GM06990 (cell line): ENCODE measurements around the gene SF3A1.

Source experiments
- DNase-seq: peaks from one replicate; pipeline ENCODE4 v3.0.0-alpha.2; 2011; ENCODE audit not compliant: insufficient read length; ENCODE audit errors: extremely low read depth
- H3K27me3 ChIP-seq: replicated peaks from 2 replicates; pipeline ENCODE4 v1.6.0; 2011; ENCODE audit warnings: low read length; ENCODE audit not compliant: control insufficient read depth, insufficient read depth
- H3K36me3 ChIP-seq: 2 replicates; pipeline ENCODE4 v1.5.1; 2011; ENCODE audit warnings: low read length; ENCODE audit not compliant: control insufficient read depth, insufficient read depth
- H3K4me3 ChIP-seq: replicated peaks from 2 replicates; pipeline ENCODE4 v1.5.1; 2011; ENCODE audit warnings: low read depth, mild to moderate bottlenecking, control low read depth, low read length
- TF ChIP-seq, protein P1 (sequence below): IDR thresholded peaks from 2 replicates; pipeline ENCODE4 v1.5.1; 2011; ENCODE audit warnings: low read length, control low read depth, mild to moderate bottlenecking, inconsistent platforms; ENCODE audit not compliant: insufficient read depth, poor library complexity, severe bottlenecking

SF3A1 gene

GRCh38 chr22:30296324-30296723 lies 60.4 kb downstream of the SF3A1 start:
- peaks cover 71% of the 10 kb centered on the region for H3K36me3 ChIP-seq
- no peak overlapping the region for H3K4me3 ChIP-seq
- no peak for DNase-seq
- H3K27me3 ChIP-seq: no peaks in the 10 kb centered on the region
- TF ChIP-seq, protein P1, sequence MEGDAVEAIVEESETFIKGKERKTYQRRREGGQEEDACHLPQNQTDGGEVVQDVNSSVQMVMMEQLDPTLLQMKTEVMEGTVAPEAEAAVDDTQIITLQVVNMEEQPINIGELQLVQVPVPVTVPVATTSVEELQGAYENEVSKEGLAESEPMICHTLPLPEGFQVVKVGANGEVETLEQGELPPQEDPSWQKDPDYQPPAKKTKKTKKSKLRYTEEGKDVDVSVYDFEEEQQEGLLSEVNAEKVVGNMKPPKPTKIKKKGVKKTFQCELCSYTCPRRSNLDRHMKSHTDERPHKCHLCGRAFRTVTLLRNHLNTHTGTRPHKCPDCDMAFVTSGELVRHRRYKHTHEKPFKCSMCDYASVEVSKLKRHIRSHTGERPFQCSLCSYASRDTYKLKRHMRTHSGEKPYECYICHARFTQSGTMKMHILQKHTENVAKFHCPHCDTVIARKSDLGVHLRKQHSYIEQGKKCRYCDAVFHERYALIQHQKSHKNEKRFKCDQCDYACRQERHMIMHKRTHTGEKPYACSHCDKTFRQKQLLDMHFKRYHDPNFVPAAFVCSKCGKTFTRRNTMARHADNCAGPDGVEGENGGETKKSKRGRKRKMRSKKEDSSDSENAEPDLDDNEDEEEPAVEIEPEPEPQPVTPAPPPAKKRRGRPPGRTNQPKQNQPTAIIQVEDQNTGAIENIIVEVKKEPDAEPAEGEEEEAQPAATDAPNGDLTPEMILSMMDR: no peak

DNA sequence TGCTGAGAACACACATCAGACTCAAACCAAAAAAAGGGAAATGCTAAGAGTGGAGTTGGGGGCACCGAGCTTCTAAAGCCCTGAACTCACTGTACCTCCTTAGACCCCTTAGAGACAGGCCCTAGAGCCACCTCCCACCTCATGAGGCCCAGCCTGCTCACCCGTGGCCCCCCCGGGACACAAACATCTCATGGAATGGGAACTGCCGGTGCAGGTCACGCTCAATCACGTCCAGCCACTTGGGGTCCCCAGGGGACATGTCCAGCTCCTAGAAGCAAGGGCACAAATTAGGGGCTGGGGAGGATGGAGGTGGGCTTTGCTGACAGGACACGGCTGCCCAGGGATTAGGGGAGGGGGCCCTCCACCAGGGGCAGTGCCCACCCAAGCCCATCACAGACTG lies 61.1 kb downstream of the SF3A1 start:
- Histone ChIP-seq H3K4me3 (no peak overlapping the region), H3K27me3 (no peaks in the 10 kb centered on the region), H3K36me3 (peaks cover 71% of the 10 kb centered on the region)
- DNase-seq: no peak
- TF ChIP-seq, protein P1: no peak

DNA sequence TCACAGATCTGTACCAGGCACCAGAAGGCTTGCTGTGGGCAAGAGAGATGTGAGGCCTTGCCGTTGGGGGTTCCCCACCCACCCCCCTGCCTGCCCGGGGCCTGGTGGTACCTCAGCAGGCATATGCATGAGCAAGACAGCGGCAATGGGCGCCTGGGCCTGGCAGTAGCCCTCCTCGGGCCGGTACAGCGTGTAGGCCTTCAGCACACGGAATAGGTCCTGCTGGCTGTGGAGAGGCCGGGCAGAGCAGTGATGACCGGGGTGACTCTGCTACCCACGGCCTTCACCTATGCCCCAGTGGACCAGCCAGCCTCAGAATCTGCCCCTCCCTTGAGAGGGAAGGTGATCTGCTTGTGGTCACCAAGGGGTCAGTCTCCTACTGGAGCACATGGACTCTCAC lies 61.9 kb downstream of the SF3A1 start:
- no peak overlapping the region for H3K4me3 ChIP-seq
- no peak for DNase-seq
- no peaks in the 10 kb centered on the region for H3K27me3 ChIP-seq
- peaks cover 67% of the 10 kb centered on the region for H3K36me3 ChIP-seq
- TF ChIP-seq, protein P1: no peak

DNA sequence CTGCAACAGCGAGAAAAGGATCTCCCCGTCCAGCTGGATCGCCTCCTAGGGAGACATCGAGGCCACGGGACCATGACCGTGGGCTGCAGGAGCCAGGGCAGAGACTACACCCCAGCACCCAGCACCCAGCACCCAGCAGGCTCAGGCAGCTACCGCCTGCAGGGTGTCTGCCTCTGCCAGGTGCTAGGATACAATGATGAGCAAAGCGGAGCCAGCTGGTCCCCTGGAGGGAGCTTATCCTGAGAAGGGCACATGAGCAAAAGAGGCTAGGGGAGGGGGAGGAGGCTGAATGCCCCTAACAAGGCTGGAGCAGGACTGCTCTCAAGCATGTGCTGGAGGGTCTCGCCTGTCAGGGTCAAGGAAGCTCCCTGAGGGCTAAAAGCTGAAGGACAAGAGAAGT lies 62.6 kb downstream of the SF3A1 start:
- H3K36me3 ChIP-seq: peaks cover 63% of the 10 kb centered on the region
- TF ChIP-seq, protein P1: no peak
- H3K27me3 ChIP-seq: no peaks in the 10 kb centered on the region
- no peak overlapping the region for H3K4me3 ChIP-seq
- no peak for DNase-seq

DNA sequence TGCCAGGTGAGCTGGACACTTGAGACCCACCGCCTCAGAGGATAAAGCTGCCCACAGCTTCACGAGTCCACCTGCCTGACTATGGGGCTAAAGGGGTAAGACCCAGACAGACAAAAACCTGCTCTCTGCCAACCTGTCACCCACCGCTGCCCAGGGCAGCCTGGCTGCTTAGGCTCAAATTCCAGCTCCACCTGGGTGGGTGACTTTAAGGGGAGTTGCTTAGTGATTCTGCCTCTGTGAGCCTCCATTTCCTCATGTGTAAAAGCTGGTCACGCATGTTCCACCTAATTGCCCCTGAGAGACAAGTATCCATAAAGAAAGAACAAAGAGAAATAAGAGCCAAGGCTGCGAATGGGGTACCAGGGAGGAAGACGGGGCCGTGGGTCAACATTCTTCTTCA lies 63.7 kb downstream of the SF3A1 start:
- no peak overlapping the region for H3K4me3 ChIP-seq
- TF ChIP-seq, protein P1: no peak
- H3K27me3 ChIP-seq: no peaks in the 10 kb centered on the region
- peaks cover 55% of the 10 kb centered on the region for H3K36me3 ChIP-seq
- no peak for DNase-seq
